ENCODE data around the gene EPHB2. TPM values are rescaled to one million over a fixed set of nuclear protein-coding genes. Genes with fewer than 3 reads are reported as not detected.

Gene EPHB2
- total and polyA plus RNA-seq, 2 of the 8 experiments (the other 6 are each of a cell fraction or from before 2014, with no cell fraction given): 15.8 to 17.2 TPM

DNA sequence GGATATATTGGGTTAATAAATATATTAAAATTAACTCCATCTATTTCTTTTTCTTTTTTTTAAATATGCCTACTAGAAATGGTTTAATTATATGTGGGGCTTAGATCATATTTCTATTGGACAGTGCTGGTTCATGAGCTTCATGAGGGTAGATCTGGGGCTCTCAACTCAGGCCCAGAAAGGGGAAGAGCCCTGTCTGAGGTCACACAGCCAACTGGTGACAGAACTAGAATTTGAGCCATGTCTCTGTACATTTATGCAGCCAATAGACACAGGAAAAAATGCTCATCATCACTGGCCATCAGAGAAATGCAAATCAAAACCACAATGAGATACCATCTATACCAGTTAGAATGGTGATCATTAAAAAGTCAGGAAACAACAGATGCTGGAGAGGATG is 5.1 kb upstream of the EPHB2 start:
- H3K9ac ChIP-seq (replicated peaks in 1 of 4; ENCODE audit: extremely low read depth in 1 of 4, low read depth in 3 of 4, low read length in 3 of 4): no peak overlapping the region
- no peak overlapping the region for H2AFZ ChIP-seq (ENCODE audit: low read length)
- H4K91ac ChIP-seq (replicated peaks; ENCODE audit: insufficient read length, low read length): no peak overlapping the region
- POLR2A ChIA-PET (ENCODE audit: partially characterized antibody): interaction anchor here (0.7 kb wide), 1 partner anchor 56 kb away, joined by 3 read pairs; no protein-coding TSS in a partner anchor
- FAIRE-seq: no peak
- no peak overlapping the region for H3K56ac ChIP-seq (replicated peaks; ENCODE audit: insufficient read length, low read depth, low read length)
- H3K4me3 ChIP-seq (ENCODE audit: extremely low read depth in 1 of 4, insufficient read depth in 2 of 4, low read depth in 3 of 4, low read length in 4 of 4): no peak overlapping the region
- no peak overlapping the region for H3K4me2 ChIP-seq (ENCODE audit: insufficient read depth in 1 of 2, low read depth in 2 of 2, low read length in 2 of 2)
- no peak for DNase-seq (ENCODE audit: low read depth in 1 of 2, low spot score in 2 of 2)
- H3K36me3 ChIP-seq (ENCODE audit: control insufficient read depth in 2 of 4, insufficient read depth in 4 of 4, low read length in 3 of 4): no peaks in the 10 kb centered on the region
- H3K79me1 ChIP-seq (ENCODE audit: low read depth, low read length): no peaks in the 10 kb centered on the region
- no peak overlapping the region for H2BK120ac ChIP-seq (replicated peaks; ENCODE audit: low read depth, low read length)
- TF ChIP-seq RBBP5 (IDR thresholded peaks at IDR 0.05; ENCODE audit: borderline replicate concordance, low read depth, low read length) (no peak), CBX5 (IDR thresholded peaks at IDR 0.05; ENCODE audit: low read depth, low read length) (no peak), TAF7 (optimal IDR thresholded peaks at IDR 0.05; ENCODE audit: borderline replicate concordance, low read depth, low read length) (no peak), TCF12 (IDR thresholded peaks at IDR 0.05; ENCODE audit: low read depth, low read length) (no peak), ATF2 (IDR thresholded peaks at IDR 0.05; ENCODE audit: low read length) (no peak)
- TF ChIP-seq, protein P1, sequence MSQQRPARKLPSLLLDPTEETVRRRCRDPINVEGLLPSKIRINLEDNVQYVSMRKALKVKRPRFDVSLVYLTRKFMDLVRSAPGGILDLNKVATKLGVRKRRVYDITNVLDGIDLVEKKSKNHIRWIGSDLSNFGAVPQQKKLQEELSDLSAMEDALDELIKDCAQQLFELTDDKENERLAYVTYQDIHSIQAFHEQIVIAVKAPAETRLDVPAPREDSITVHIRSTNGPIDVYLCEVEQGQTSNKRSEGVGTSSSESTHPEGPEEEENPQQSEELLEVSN (IDR thresholded peaks at IDR 0.05): no peak
- H3K14ac ChIP-seq (ENCODE audit: insufficient read length): no peak overlapping the region
- H2BK15ac ChIP-seq (ENCODE audit: low read length): no peak overlapping the region
- peaks cover 0 to 2% of the 10 kb centered on the region in 2 experiments for H4K20me1 ChIP-seq (replicated peaks in 1 of 2; ENCODE audit: control insufficient read depth in 1 of 2, insufficient read depth in 2 of 2, low read length in 2 of 2)
- no peaks in the 10 kb centered on the region for H3K79me2 ChIP-seq (ENCODE audit: control insufficient read depth in 1 of 2, insufficient read depth in 2 of 2, low read length in 2 of 2)
- no peak overlapping the region for H3K18ac ChIP-seq (ENCODE audit: extremely low read depth, low read length)
- H3K27me3 ChIP-seq (replicated peaks in 1 of 4; ENCODE audit: control insufficient read depth in 3 of 4, extremely low read depth in 1 of 4, insufficient read depth in 3 of 4, low read length in 3 of 4): peaks cover 0 to 8% (median 4%) of the 10 kb centered on the region in 4 experiments; a peak in 3 of 7 replicates
- CTCF ChIA-PET (ENCODE audit: partially characterized antibody): interaction anchor here (0.7 to 10.1 kb wide), 28 partner anchors 8 to 265 kb away, joined by 3 to 86 read pairs (median 5); no protein-coding TSS in a partner anchor
- H3K4ac ChIP-seq (replicated peaks; ENCODE audit: insufficient read length, low read depth, low read length): no peak overlapping the region
- H3K9me3 ChIP-seq (ENCODE audit: insufficient read depth in 2 of 2, low read depth in 1 of 2, low read length in 1 of 2): no peaks in the 10 kb centered on the region
- H3K23ac ChIP-seq (ENCODE audit: insufficient read length): no peak overlapping the region
- H3K23me2 ChIP-seq (ENCODE audit: low read depth, low read length): no peaks in the 10 kb centered on the region
- H2BK12ac ChIP-seq (ENCODE audit: low read depth, low read length): no peak overlapping the region
- H3K27ac ChIP-seq (ENCODE audit: low read depth, low read length): no peak overlapping the region
- H2BK20ac ChIP-seq (ENCODE audit: low read length): no peak overlapping the region
- peaks cover 0 to 3% (median 0%) of the 10 kb centered on the region in 4 experiments; a peak in 2 of 7 replicates for H3K4me1 ChIP-seq (replicated peaks in 1 of 4; ENCODE audit: control insufficient read depth in 3 of 4, insufficient read depth in 4 of 4, low read length in 3 of 4)
- no peak overlapping the region for H4K8ac ChIP-seq (ENCODE audit: extremely low read depth, insufficient read depth, low read length)
- no peak overlapping the region for H2AK5ac ChIP-seq (ENCODE audit: low read depth, low read length)
- no peak overlapping the region for H2BK5ac ChIP-seq (ENCODE audit: low read depth, low read length)
- no peak overlapping the region for H4K5ac ChIP-seq (ENCODE audit: insufficient read length, low read depth, low read length)
